Measurements from ENCODE around the gene ANKRD63. TPM values are rescaled to one million over a fixed set of nuclear protein-coding genes. Genes with fewer than 3 reads are reported as not detected.

Gene ANKRD63
- polyA plus RNA-seq, 4 donors, result 0.04 to 0.16 TPM; not detected in 2

GRCh38 chr15:40295877-40296560 lies 13.2 kb upstream of the ANKRD63 start:
- Histone ChIP-seq H3K9me3 (ENCODE audit: control insufficient read depth in 2 of 2, insufficient read depth in 1 of 2, low read depth in 1 of 2, low read length in 1 of 2) (no peaks in the 10 kb centered on the region), H3K4me1 (ENCODE audit: control insufficient read depth in 3 of 3, insufficient read depth in 2 of 3, low read depth in 1 of 3, low read length in 2 of 3) (peaks cover 0 to 10% (median 0%) of the 10 kb centered on the region in 3 donors), H3K27ac (ENCODE audit: low read depth in 1 of 3, low read length in 2 of 3) (no peak overlapping the region), H3K27me3 (ENCODE audit: control insufficient read depth in 3 of 3, insufficient read depth in 3 of 3, low read length in 3 of 3) (peaks cover 0 to 25% (median 0%) of the 10 kb centered on the region in 3 donors), H3K4me3 (ENCODE audit: low read depth in 1 of 3, low read length in 3 of 3) (no peak overlapping the region), H3K36me3 (ENCODE audit: control insufficient read depth in 3 of 3, insufficient read depth in 2 of 3, low read depth in 1 of 3, low read length in 3 of 3) (peaks cover 0 to 2% (median 0%) of the 10 kb centered on the region in 3 donors)
- FAIRE-seq (no peak), DNase-seq (no peak)
- 68 to 78% (median 72%) methylated on average over 12 of the region's 12 CpGs for WGBS, 3 donors

DNA sequence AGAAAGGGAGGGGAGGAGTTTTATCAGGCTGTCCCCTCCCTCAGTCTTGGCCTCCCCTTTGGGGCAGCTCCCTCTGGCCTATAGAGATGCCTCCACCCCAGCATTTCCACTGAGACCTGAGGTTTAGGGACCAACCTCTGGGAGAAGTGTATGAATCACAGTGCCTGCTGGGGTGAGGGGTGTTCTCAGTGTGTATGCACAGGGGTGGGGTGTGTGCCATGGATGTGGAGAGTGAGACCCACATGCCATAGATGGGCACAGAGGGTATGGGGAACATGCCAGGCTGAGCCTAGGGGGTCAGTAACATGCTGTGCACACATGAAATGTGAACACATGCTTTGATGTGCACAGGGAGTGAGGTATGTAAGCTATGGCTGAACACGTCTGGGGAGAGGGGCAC lies 12.4 kb upstream of the ANKRD63 start:
- FAIRE-seq (no peak), DNase-seq (no peak)
- Histone ChIP-seq H3K27me3 (ENCODE audit: control insufficient read depth in 3 of 3, insufficient read depth in 3 of 3, low read length in 3 of 3) (peaks cover 0 to 30% (median 0%) of the 10 kb centered on the region in 3 donors), H3K4me1 (ENCODE audit: control insufficient read depth in 3 of 3, insufficient read depth in 2 of 3, low read depth in 1 of 3, low read length in 2 of 3) (peaks cover 0 to 13% (median 0%) of the 10 kb centered on the region in 3 donors), H3K27ac (ENCODE audit: low read depth in 1 of 3, low read length in 2 of 3) (no peak overlapping the region), H3K9me3 (ENCODE audit: control insufficient read depth in 2 of 2, insufficient read depth in 1 of 2, low read depth in 1 of 2, low read length in 1 of 2) (no peaks in the 10 kb centered on the region), H3K4me3 (ENCODE audit: low read depth in 1 of 3, low read length in 3 of 3) (no peak overlapping the region), H3K36me3 (ENCODE audit: control insufficient read depth in 3 of 3, insufficient read depth in 2 of 3, low read depth in 1 of 3, low read length in 3 of 3) (peaks cover 0 to 2% (median 0%) of the 10 kb centered on the region in 3 donors)
- WGBS, 3 donors, result 84 to 90% (median 86%) methylated on average over 1 of the region's 1 CpG

GRCh38 chr15:40293905-40294895 lies 11.3 kb upstream of the ANKRD63 start:
- Histone ChIP-seq H3K4me1 (ENCODE audit: control insufficient read depth in 3 of 3, insufficient read depth in 2 of 3, low read depth in 1 of 3, low read length in 2 of 3) (peaks cover 0 to 15% (median 0%) of the 10 kb centered on the region in 3 donors), H3K4me3 (ENCODE audit: low read depth in 1 of 3, low read length in 3 of 3) (no peak overlapping the region), H3K27me3 (ENCODE audit: control insufficient read depth in 3 of 3, insufficient read depth in 3 of 3, low read length in 3 of 3) (peaks cover 0 to 33% (median 0%) of the 10 kb centered on the region in 3 donors), H3K36me3 (ENCODE audit: control insufficient read depth in 3 of 3, insufficient read depth in 2 of 3, low read depth in 1 of 3, low read length in 3 of 3) (peaks cover 0 to 3% (median 2%) of the 10 kb centered on the region in 3 donors), H3K27ac (ENCODE audit: low read depth in 1 of 3, low read length in 2 of 3) (no peak overlapping the region), H3K9me3 (ENCODE audit: control insufficient read depth in 2 of 2, insufficient read depth in 1 of 2, low read depth in 1 of 2, low read length in 1 of 2) (no peaks in the 10 kb centered on the region)
- 87 to 91% (median 89%) methylated on average over 19 to 20 of the region's 20 CpGs for WGBS, 3 donors
- no peak for FAIRE-seq
- DNase-seq, result no peak

- Histone ChIP-seq H3K4me3 (ENCODE audit: low read depth in 1 of 3, low read length in 3 of 3) (no peak overlapping the region), H3K27ac (ENCODE audit: low read depth in 1 of 3, low read length in 2 of 3) (no peak overlapping the region), H3K9me3 (ENCODE audit: control insufficient read depth in 2 of 2, insufficient read depth in 1 of 2, low read depth in 1 of 2, low read length in 1 of 2) (no peaks in the 10 kb centered on the region), H3K36me3 (ENCODE audit: control insufficient read depth in 3 of 3, insufficient read depth in 2 of 3, low read depth in 1 of 3, low read length in 3 of 3) (peaks cover 0 to 4% (median 3%) of the 10 kb centered on the region in 3 donors), H3K27me3 (ENCODE audit: control insufficient read depth in 3 of 3, insufficient read depth in 3 of 3, low read length in 3 of 3) (peaks cover 0 to 40% (median 0%) of the 10 kb centered on the region in 3 donors), H3K4me1 (ENCODE audit: control insufficient read depth in 3 of 3, insufficient read depth in 2 of 3, low read depth in 1 of 3, low read length in 2 of 3) (peaks cover 0 to 15% (median 0%) of the 10 kb centered on the region in 3 donors)
- DNase-seq (no peak), FAIRE-seq (no peak)
Observed at GRCh38 chr15:40293006-40293405, 10.1 kb upstream of the ANKRD63 start.

GRCh38 chr15:40292246-40292645 lies 9.4 kb upstream of the ANKRD63 start:
- Histone ChIP-seq H3K36me3 (ENCODE audit: control insufficient read depth in 3 of 3, insufficient read depth in 2 of 3, low read depth in 1 of 3, low read length in 3 of 3) (peaks cover 0 to 4% (median 3%) of the 10 kb centered on the region in 3 donors), H3K4me3 (ENCODE audit: low read depth in 1 of 3, low read length in 3 of 3) (no peak overlapping the region), H3K27ac (ENCODE audit: low read depth in 1 of 3, low read length in 2 of 3) (no peak overlapping the region), H3K9me3 (ENCODE audit: control insufficient read depth in 2 of 2, insufficient read depth in 1 of 2, low read depth in 1 of 2, low read length in 1 of 2) (no peaks in the 10 kb centered on the region), H3K4me1 (ENCODE audit: control insufficient read depth in 3 of 3, insufficient read depth in 2 of 3, low read depth in 1 of 3, low read length in 2 of 3) (peaks cover 0 to 15% (median 0%) of the 10 kb centered on the region in 3 donors), H3K27me3 (ENCODE audit: control insufficient read depth in 3 of 3, insufficient read depth in 3 of 3, low read length in 3 of 3) (peaks cover 0 to 40% (median 0%) of the 10 kb centered on the region in 3 donors)
- WGBS, 3 donors, result 66 to 84% (median 76%) methylated on average over 3 of the region's 3 CpGs
- FAIRE-seq (no peak), DNase-seq (no peak)

- H3K4me3 ChIP-seq (ENCODE audit: low read depth in 1 of 3, low read length in 3 of 3), result no peak overlapping the region
- 6 to 33% (median 22%) methylated on average over 45 to 68 of the region's 68 CpGs for WGBS, 3 donors
- no peak overlapping the region for H3K27ac ChIP-seq (ENCODE audit: low read depth in 1 of 3, low read length in 2 of 3)
- FAIRE-seq (no peak), DNase-seq (peak; percentile 71 to 87)
- H3K36me3 ChIP-seq (ENCODE audit: control insufficient read depth in 3 of 3, insufficient read depth in 2 of 3, low read depth in 1 of 3, low read length in 3 of 3), result peaks cover 0 to 7% (median 3%) of the 10 kb centered on the region in 3 donors
- peaks cover 0 to 49% (median 0%) of the 10 kb centered on the region in 3 donors for H3K27me3 ChIP-seq (ENCODE audit: control insufficient read depth in 3 of 3, insufficient read depth in 3 of 3, low read length in 3 of 3)
- H3K9me3 ChIP-seq (ENCODE audit: control insufficient read depth in 2 of 2, insufficient read depth in 1 of 2, low read depth in 1 of 2, low read length in 1 of 2), result no peaks in the 10 kb centered on the region
- H3K4me1 ChIP-seq (ENCODE audit: control insufficient read depth in 3 of 3, insufficient read depth in 2 of 3, low read depth in 1 of 3, low read length in 2 of 3), result peaks cover 0 to 11% (median 0%) of the 10 kb centered on the region in 3 donors
Observed at GRCh38 chr15:40290918-40291574, 8.2 kb upstream of the ANKRD63 start.

DNA sequence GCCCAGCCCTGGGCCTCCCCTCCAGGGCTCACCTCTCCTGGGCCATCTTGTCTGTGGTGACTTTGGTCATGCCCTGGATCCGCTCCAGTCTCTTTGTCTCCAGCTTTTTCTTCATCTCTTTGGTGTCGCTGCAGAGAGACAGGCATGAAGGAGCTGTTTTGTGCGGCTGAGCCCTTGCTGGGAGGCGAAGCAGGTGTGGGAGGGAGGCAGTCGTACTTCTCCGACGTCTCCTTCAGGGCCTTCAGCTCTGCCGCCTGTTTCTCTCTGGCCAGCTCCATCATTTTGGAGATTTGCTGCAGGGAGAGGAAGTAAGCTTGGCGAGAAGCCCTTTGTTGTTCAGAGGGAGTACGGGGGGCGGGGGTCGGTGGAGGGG lies 7.7 kb upstream of the ANKRD63 start:
- no peak overlapping the region for H3K4me3 ChIP-seq (ENCODE audit: low read depth in 1 of 3, low read length in 3 of 3)
- H3K27ac ChIP-seq (ENCODE audit: low read depth in 1 of 3, low read length in 2 of 3), result no peak overlapping the region
- FAIRE-seq (no peak), DNase-seq (no peak)
- peaks cover 0 to 54% (median 0%) of the 10 kb centered on the region in 3 donors for H3K27me3 ChIP-seq (ENCODE audit: control insufficient read depth in 3 of 3, insufficient read depth in 3 of 3, low read length in 3 of 3)
- H3K4me1 ChIP-seq (ENCODE audit: control insufficient read depth in 3 of 3, insufficient read depth in 2 of 3, low read depth in 1 of 3, low read length in 2 of 3), result peaks cover 0 to 11% (median 0%) of the 10 kb centered on the region in 3 donors
- H3K9me3 ChIP-seq (ENCODE audit: control insufficient read depth in 2 of 2, insufficient read depth in 1 of 2, low read depth in 1 of 2, low read length in 1 of 2), result no peaks in the 10 kb centered on the region
- H3K36me3 ChIP-seq (ENCODE audit: control insufficient read depth in 3 of 3, insufficient read depth in 2 of 3, low read depth in 1 of 3, low read length in 3 of 3), result peaks cover 0 to 8% (median 3%) of the 10 kb centered on the region in 3 donors
- WGBS, 3 donors, result 46 to 68% (median 56%) methylated on average over 9 to 12 of the region's 12 CpGs
